RWPE2 (cell line): ENCODE results near the gene SMYD3.

Source experiments
- ATAC-seq: fragments of 200-7000 bp; cut with Tn5 transposase; 3 replicates; pipeline ENCODE4 v1.9.1; 2021; ENCODE audit warnings: low read depth
- DNase-seq: peaks from one replicate; pipeline ENCODE4 v3.0.0-alpha.2; 2020; ENCODE audit warnings: low spot score
- H3K27ac ChIP-seq: fragments of 450-650 bp; 2 replicates; pipeline ENCODE4 v1.5.1; 2017; ENCODE audit warnings: mild to moderate bottlenecking; ENCODE audit not compliant: poor library complexity, severe bottlenecking
- H3K27me3 ChIP-seq: fragments of 250-450 bp; sonication (Bioruptor Pico); 2 replicates; pipeline ENCODE4 v1.5.1; 2021; ENCODE audit warnings: mild to moderate bottlenecking, moderate library complexity; ENCODE audit not compliant: insufficient read depth, poor library complexity, severe bottlenecking
- H3K36me3 ChIP-seq: fragments of 250-450 bp; sonication (Bioruptor Pico); 2 replicates; pipeline ENCODE4 v1.5.1; 2020; ENCODE audit warnings: low read depth, mild to moderate bottlenecking, moderate library complexity
- H3K4me1 ChIP-seq: fragments of 250-450 bp; sonication (Bioruptor Pico); 2 replicates; pipeline ENCODE4 v1.5.1; 2021; ENCODE audit warnings: mild to moderate bottlenecking, moderate library complexity; ENCODE audit not compliant: insufficient read depth, poor library complexity, severe bottlenecking
- H3K4me3 ChIP-seq: fragments of 250-450 bp; sonication (Bioruptor Pico); 2 replicates; pipeline ENCODE4 v1.5.1; 2021; ENCODE audit warnings: mild to moderate bottlenecking, moderate library complexity; ENCODE audit not compliant: severe bottlenecking
- H3K9me3 ChIP-seq: fragments of 250-450 bp; sonication (Bioruptor Pico); 2 replicates; pipeline ENCODE4 v1.5.1; 2021; ENCODE audit warnings: mild to moderate bottlenecking, moderate library complexity; ENCODE audit not compliant: severe bottlenecking
- TF ChIP-seq, protein P1 (sequence below): fragments of 450-650 bp; IDR thresholded peaks from one replicate; pipeline ENCODE4 v1.5.1; 2017; ENCODE audit warnings: mild to moderate bottlenecking, moderate library complexity; ENCODE audit not compliant: poor library complexity, severe bottlenecking

Gene SMYD3

DNA sequence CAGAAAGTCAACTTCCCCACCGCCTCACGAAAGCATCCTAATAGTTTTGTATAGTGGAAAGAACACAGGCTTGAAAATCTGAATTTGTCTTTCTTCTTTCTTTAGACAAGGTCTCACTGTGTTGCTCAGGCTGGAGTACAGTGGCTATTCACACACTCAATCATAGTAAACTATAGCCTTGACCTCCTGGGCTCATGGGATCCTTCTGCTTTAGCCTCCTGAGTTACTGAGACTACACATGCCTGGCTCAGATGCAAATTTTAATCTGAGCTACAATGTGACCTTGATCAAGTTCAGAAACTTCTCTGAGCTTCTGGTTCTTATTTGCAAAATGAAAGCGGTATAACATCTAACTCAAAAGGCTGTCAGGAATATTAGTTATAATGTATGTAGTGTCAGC is 362.1 kb downstream of the SMYD3 start:
- Histone ChIP-seq H3K4me1 (peaks cover 21% of the 10 kb centered on the region), H3K9me3 (no peaks in the 10 kb centered on the region), H3K27me3 (no peaks in the 10 kb centered on the region), H3K27ac (no peak overlapping the region), H3K4me3 (no peak overlapping the region), H3K36me3 (no peaks in the 10 kb centered on the region)
- TF ChIP-seq, protein P1, sequence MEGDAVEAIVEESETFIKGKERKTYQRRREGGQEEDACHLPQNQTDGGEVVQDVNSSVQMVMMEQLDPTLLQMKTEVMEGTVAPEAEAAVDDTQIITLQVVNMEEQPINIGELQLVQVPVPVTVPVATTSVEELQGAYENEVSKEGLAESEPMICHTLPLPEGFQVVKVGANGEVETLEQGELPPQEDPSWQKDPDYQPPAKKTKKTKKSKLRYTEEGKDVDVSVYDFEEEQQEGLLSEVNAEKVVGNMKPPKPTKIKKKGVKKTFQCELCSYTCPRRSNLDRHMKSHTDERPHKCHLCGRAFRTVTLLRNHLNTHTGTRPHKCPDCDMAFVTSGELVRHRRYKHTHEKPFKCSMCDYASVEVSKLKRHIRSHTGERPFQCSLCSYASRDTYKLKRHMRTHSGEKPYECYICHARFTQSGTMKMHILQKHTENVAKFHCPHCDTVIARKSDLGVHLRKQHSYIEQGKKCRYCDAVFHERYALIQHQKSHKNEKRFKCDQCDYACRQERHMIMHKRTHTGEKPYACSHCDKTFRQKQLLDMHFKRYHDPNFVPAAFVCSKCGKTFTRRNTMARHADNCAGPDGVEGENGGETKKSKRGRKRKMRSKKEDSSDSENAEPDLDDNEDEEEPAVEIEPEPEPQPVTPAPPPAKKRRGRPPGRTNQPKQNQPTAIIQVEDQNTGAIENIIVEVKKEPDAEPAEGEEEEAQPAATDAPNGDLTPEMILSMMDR = no peak
- ATAC-seq (no peak), DNase-seq (no peak)

DNA sequence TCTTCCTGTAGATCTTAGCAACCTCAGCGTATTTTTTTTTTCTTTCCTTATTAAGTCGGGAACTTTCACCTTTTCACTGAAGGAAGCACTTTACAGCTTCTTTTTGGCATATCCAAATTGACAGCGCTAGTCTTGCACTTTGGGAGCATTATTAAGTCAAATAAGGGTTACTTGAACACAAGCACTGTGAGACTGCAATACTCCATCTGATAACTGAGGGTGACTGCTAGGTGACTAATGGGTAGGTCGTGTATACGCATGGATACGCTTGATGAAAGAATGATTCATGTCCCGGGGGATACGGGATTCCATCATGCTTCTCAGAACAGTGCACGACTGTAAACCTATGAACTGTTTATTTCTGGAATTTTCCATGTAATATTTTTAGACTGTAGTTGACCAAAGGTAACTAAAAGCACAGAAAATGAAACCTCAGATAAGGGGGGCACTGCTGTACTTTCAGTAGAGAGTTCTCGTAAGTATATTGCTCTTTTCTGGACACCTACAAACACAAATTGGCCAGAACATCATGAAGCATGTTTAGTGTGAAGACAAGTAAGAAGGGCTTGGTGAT is 364.7 kb downstream of the SMYD3 start:
- no peaks in the 10 kb centered on the region for H3K27me3 ChIP-seq
- peaks cover 32% of the 10 kb centered on the region for H3K4me1 ChIP-seq
- peak; percentile 89 for ATAC-seq
- H3K27ac ChIP-seq = peak overlapping the region; percentile 26
- TF ChIP-seq, protein P1 = no peak
- no peaks in the 10 kb centered on the region for H3K9me3 ChIP-seq
- no peak overlapping the region for H3K4me3 ChIP-seq
- H3K36me3 ChIP-seq = no peaks in the 10 kb centered on the region
- DNase-seq = no peak

DNA sequence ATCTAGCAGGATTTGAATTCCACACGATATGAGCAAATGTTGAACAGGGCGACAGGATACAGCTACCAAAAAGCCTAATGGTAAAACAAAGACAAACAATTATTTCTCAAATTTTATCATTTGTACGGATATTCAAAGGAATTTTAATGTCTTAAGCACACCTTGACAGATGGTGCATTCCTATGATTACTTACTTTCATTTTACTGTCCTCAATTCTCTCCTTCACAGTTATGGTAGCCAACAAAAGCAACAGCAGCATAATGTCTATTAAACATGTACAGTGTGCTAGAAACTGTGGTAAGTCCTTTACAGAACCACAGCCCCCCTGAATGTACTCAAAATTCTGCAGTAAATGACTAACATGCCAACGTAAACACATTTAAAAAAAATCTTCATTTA is 365.8 kb downstream of the SMYD3 start:
- Histone ChIP-seq H3K9me3 (no peaks in the 10 kb centered on the region), H3K4me1 (peaks cover 32% of the 10 kb centered on the region), H3K27me3 (no peaks in the 10 kb centered on the region), H3K36me3 (no peaks in the 10 kb centered on the region), H3K27ac (peak overlapping the region; percentile 26), H3K4me3 (no peak overlapping the region)
- DNase-seq (no peak), ATAC-seq (no peak)
- TF ChIP-seq, protein P1 = no peak

DNA sequence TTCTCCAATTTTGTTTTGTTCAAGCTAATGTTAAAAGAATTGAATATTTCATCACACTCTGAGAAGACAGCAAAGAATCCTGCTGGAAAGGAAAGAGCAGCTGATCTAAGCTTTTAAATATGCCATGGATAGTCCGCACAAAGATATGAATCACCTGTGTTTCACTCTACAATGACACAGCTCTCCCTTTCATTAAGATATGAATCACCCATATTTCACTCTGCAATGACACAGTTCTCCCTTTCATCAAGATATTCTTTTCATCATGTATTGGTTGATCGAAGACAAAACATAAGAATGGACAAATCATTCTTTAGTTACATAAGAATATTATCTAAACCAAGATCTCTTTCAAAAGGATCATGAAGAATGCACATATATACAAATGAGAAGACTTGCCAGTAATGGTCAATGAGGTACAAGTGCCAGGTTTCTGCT is 367.3 kb downstream of the SMYD3 start:
- DNase-seq = no peak
- peak; percentile 92 for ATAC-seq
- H3K4me1 ChIP-seq = peaks cover 32% of the 10 kb centered on the region
- no peaks in the 10 kb centered on the region for H3K27me3 ChIP-seq
- TF ChIP-seq, protein P1 = no peak
- H3K4me3 ChIP-seq = no peak overlapping the region
- H3K9me3 ChIP-seq = no peaks in the 10 kb centered on the region
- H3K27ac ChIP-seq = peak overlapping the region; percentile 77
- no peaks in the 10 kb centered on the region for H3K36me3 ChIP-seq

DNA sequence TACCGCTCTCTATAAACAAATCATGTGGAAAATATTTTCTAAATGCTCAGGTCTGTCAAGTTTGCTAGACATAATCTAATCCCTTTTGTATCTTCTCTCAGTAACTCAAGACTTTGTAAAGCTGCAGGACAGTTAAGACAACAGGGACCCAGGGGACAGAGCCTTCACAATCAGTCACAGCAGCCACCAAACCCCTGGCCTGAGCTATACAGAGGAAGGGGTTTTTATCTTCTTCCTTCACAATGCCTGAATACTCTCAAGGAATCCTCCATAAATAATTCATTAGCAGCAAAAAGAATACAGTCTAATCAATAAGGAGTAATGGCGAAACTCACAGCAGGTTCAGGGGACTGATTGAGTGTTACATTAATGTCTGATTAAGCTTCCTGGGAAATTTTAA is 368.3 kb downstream of the SMYD3 start:
- no peak overlapping the region for H3K4me3 ChIP-seq
- H3K36me3 ChIP-seq = no peaks in the 10 kb centered on the region
- H3K4me1 ChIP-seq = peaks cover 32% of the 10 kb centered on the region
- DNase-seq (no peak), ATAC-seq (no peak)
- TF ChIP-seq, protein P1 = no peak
- peak overlapping the region; percentile 77 for H3K27ac ChIP-seq
- no peaks in the 10 kb centered on the region for H3K9me3 ChIP-seq
- no peaks in the 10 kb centered on the region for H3K27me3 ChIP-seq
